Measurements from ENCODE around the gene NADSYN1. TPM values are rescaled to one million over a fixed set of nuclear protein-coding genes. Genes with fewer than 3 reads are reported as not detected.
A peak's percentile ranks its signal among the peaks of the same experiment; 100 is the strongest.

The NADSYN1 gene
- total and polyA plus RNA-seq, 8 donors = 28.0 to 320 (median 65.2) TPM

- WGBS, 5 donors = 84 to 91% (median 87%) methylated on average over 3 of the region's 3 CpGs
- Histone ChIP-seq H3K36me3 (no peaks in the 10 kb centered on the region), H3K27me3 (no peaks in the 10 kb centered on the region), H3K4me3 (no peak overlapping the region), H3K4me1 (peaks cover 0 to 9% (median 4%) of the 10 kb centered on the region in 4 donors), H3K9me3 (no peaks in the 10 kb centered on the region), H3K27ac (no peak overlapping the region)
- TF ChIP-seq POLR2A (IDR thresholded peaks at IDR 0.05) = no peak
- TF ChIP-seq EP300 (IDR thresholded peaks at IDR 0.05) = no peak
- no peak for TF ChIP-seq CTCF (IDR thresholded peaks at IDR 0.05)
- no peak for TF ChIP-seq POLR2AphosphoS5 (IDR thresholded peaks at IDR 0.05)
- intact Hi-C loops (cut with DNase I; ENCODE audit: low total_unique reads) = no loop called here
- no peak for DNase-seq
Observed at GRCh38 chr11:71426413-71426812, 26.6 kb upstream of the NADSYN1 start.

- 50 to 62% (median 54%) methylated on average over 7 of the region's 7 CpGs for WGBS, 5 donors
- DNase-seq = peak; percentile 40 to 44
- Histone ChIP-seq H3K27me3 (no peaks in the 10 kb centered on the region), H3K9me3 (no peaks in the 10 kb centered on the region), H3K36me3 (no peaks in the 10 kb centered on the region), H3K4me1 (peaks cover 0 to 19% (median 8%) of the 10 kb centered on the region in 4 donors), H3K4me3 (no peak overlapping the region), H3K27ac (peak overlapping the region in 1 of 5 donors; percentile 16)
- TF ChIP-seq EP300 (IDR thresholded peaks at IDR 0.05) (no peak), POLR2AphosphoS5 (IDR thresholded peaks at IDR 0.05) (no peak), CTCF (IDR thresholded peaks at IDR 0.05) (no peak), POLR2A (IDR thresholded peaks at IDR 0.05) (no peak)
- intact Hi-C loops (cut with DNase I; ENCODE audit: low total_unique reads) = no loop called here
Observed at GRCh38 chr11:71428861-71429435, 24.1 kb upstream of the NADSYN1 start.

- DNase-seq = no peak
- H3K27me3 ChIP-seq = no peaks in the 10 kb centered on the region
- TF ChIP-seq CTCF (IDR thresholded peaks at IDR 0.05) = no peak
- TF ChIP-seq EP300 (IDR thresholded peaks at IDR 0.05) = no peak
- no peak for TF ChIP-seq POLR2A (IDR thresholded peaks at IDR 0.05)
- no peak for TF ChIP-seq POLR2AphosphoS5 (IDR thresholded peaks at IDR 0.05)
- H3K4me1 ChIP-seq = peaks cover 0 to 24% (median 9%) of the 10 kb centered on the region in 4 donors
- WGBS, 5 donors = 78 to 90% (median 87%) methylated on average over 6 of the region's 6 CpGs
- no peak overlapping the region for H3K4me3 ChIP-seq
- H3K27ac ChIP-seq = peak overlapping the region in 1 of 5 donors; percentile 16
- intact Hi-C loops (cut with DNase I; ENCODE audit: low total_unique reads) = no loop called here
- H3K36me3 ChIP-seq = peaks cover 0 to 2% (median 2%) of the 10 kb centered on the region in 4 donors
- no peaks in the 10 kb centered on the region for H3K9me3 ChIP-seq
Observed at GRCh38 chr11:71429701-71430100, 23.3 kb upstream of the NADSYN1 start.

- Histone ChIP-seq H3K4me1 (peaks cover 0 to 24% (median 9%) of the 10 kb centered on the region in 4 donors), H3K4me3 (no peak overlapping the region), H3K27me3 (no peaks in the 10 kb centered on the region), H3K36me3 (peaks cover 0 to 7% (median 5%) of the 10 kb centered on the region in 4 donors), H3K27ac (no peak overlapping the region), H3K9me3 (no peaks in the 10 kb centered on the region)
- TF ChIP-seq POLR2AphosphoS5 (IDR thresholded peaks at IDR 0.05) = no peak
- TF ChIP-seq CTCF (IDR thresholded peaks at IDR 0.05) = no peak
- no peak for TF ChIP-seq EP300 (IDR thresholded peaks at IDR 0.05)
- TF ChIP-seq POLR2A (IDR thresholded peaks at IDR 0.05) = no peak
- WGBS, 5 donors = 90 to 95% (median 94%) methylated on average over 4 to 9 of the region's 9 CpGs
- no peak for DNase-seq
- intact Hi-C loops (cut with DNase I; ENCODE audit: low total_unique reads) = no loop called here
Observed at GRCh38 chr11:71430166-71430565, 22.8 kb upstream of the NADSYN1 start.

Measured in stomach (tissue), 9 donors.